NT2/D1 (cell line): Measurements from ENCODE around the gene IL16.

ENCODE experiments used
- DNase-seq: peaks from one replicate; pipeline ENCODE4 v3.0.0-alpha.2; 2011; ENCODE audit warnings: low read depth, low spot score
- H3K27me3 ChIP-seq: 2 replicates; pipeline ENCODE4 v1.6.0; 2011; ENCODE audit warnings: mild to moderate bottlenecking; ENCODE audit not compliant: insufficient read length, insufficient read depth
- H3K36me3 ChIP-seq: 2 replicates; pipeline ENCODE4 v1.6.1; 2011; ENCODE audit warnings: mild to moderate bottlenecking, low read length, mixed read lengths; ENCODE audit not compliant: insufficient read depth, insufficient read length
- H3K4me1 ChIP-seq: 2 replicates; pipeline ENCODE4 v1.5.1; 2011; ENCODE audit not compliant: insufficient read depth, insufficient read length
- H3K4me3 ChIP-seq: 2 replicates; pipeline ENCODE4 v1.5.1; 2011; ENCODE audit warnings: low read depth; ENCODE audit not compliant: insufficient read length
- H3K9ac ChIP-seq: 2 replicates; pipeline ENCODE4 v1.6.0; 2011; ENCODE audit warnings: low read depth; ENCODE audit not compliant: insufficient read length
- H3K9me3 ChIP-seq: 2 replicates; pipeline ENCODE4 v1.5.1; 2011; ENCODE audit warnings: mild to moderate bottlenecking, low read length; ENCODE audit not compliant: insufficient read depth
- SUZ12 ChIP-seq: IDR thresholded peaks from 2 replicates; pipeline ENCODE4 v1.6.1; 2011; ENCODE audit not compliant: insufficient read length, insufficient read depth; ENCODE audit errors: extremely low read depth
- YY1 ChIP-seq: IDR thresholded peaks from 2 replicates; pipeline ENCODE4 v1.6.1; 2011; ENCODE audit not compliant: insufficient read length, insufficient read depth
- ZNF274 ChIP-seq: IDR thresholded peaks from 2 replicates; pipeline ENCODE4 v1.6.1; 2011; ENCODE audit warnings: mild to moderate bottlenecking, low read depth, low read length

The IL16 gene

GRCh38 chr15:81211376-81211775 is 14.7 kb downstream of the IL16 start:
- TF ChIP-seq ZNF274, result no peak
- Histone ChIP-seq H3K4me1 (no peaks in the 10 kb centered on the region), H3K27me3 (no peaks in the 10 kb centered on the region)

GRCh38 chr15:81213982-81214381 is 17.3 kb downstream of the IL16 start:
- Histone ChIP-seq H3K36me3 (no peaks in the 10 kb centered on the region), H3K4me3 (no peak overlapping the region), H3K27me3 (no peaks in the 10 kb centered on the region), H3K9me3 (peaks cover 19% of the 10 kb centered on the region; the same call in 1 of the 2 replicates), H3K4me1 (no peaks in the 10 kb centered on the region), H3K9ac (no peak overlapping the region)
- DNase-seq, result no peak
- TF ChIP-seq SUZ12 (no peak), YY1 (no peak), ZNF274 (no peak)

More at GRCh38 chr15:81211376-81211775, 14.7 kb downstream of the IL16 start:
- no peaks in the 10 kb centered on the region for H3K36me3 ChIP-seq
- H3K9ac ChIP-seq, result no peak overlapping the region
- H3K9me3 ChIP-seq, result peaks cover 26% of the 10 kb centered on the region; the same call in 1 of the 2 replicates
- no peak overlapping the region for H3K4me3 ChIP-seq
- DNase-seq, result no peak

- Histone ChIP-seq H3K27me3 (no peaks in the 10 kb centered on the region), H3K36me3 (no peaks in the 10 kb centered on the region), H3K9me3 (peaks cover 19% of the 10 kb centered on the region; the same call in 1 of the 2 replicates), H3K4me3 (no peak overlapping the region), H3K4me1 (no peaks in the 10 kb centered on the region), H3K9ac (no peak overlapping the region)
- DNase-seq, result no peak
- TF ChIP-seq YY1 (no peak), SUZ12 (no peak), ZNF274 (no peak)
These were observed 18.9 kb downstream of the IL16 start for GRCh38 chr15:81215531-81215930.

GRCh38 chr15:81215983-81216382 is 19.3 kb downstream of the IL16 start:
- no peaks in the 10 kb centered on the region for H3K36me3 ChIP-seq
- no peak overlapping the region for H3K4me3 ChIP-seq
- H3K27me3 ChIP-seq, result no peaks in the 10 kb centered on the region
- no peak overlapping the region for H3K9ac ChIP-seq
- no peaks in the 10 kb centered on the region for H3K4me1 ChIP-seq
- DNase-seq, result no peak
- H3K9me3 ChIP-seq, result peaks cover 19% of the 10 kb centered on the region; the same call in 1 of the 2 replicates
- no peak for TF ChIP-seq SUZ12
- no peak for TF ChIP-seq YY1

- Histone ChIP-seq H3K4me3 (no peak overlapping the region), H3K27me3 (no peaks in the 10 kb centered on the region), H3K9me3 (peaks cover 19% of the 10 kb centered on the region; the same call in 1 of the 2 replicates), H3K9ac (no peak overlapping the region), H3K36me3 (no peaks in the 10 kb centered on the region), H3K4me1 (no peaks in the 10 kb centered on the region)
- DNase-seq, result no peak
- no peak for TF ChIP-seq SUZ12
- TF ChIP-seq YY1, result no peak
- TF ChIP-seq ZNF274, result no peak
These were observed 19.7 kb downstream of the IL16 start for GRCh38 chr15:81216422-81216821.

GRCh38 chr15:81221449-81221848 is 24.8 kb downstream of the IL16 start:
- H3K36me3 ChIP-seq, result no peaks in the 10 kb centered on the region
- no peaks in the 10 kb centered on the region for H3K9me3 ChIP-seq
- no peak overlapping the region for H3K4me3 ChIP-seq
- no peak for TF ChIP-seq SUZ12
- no peak for TF ChIP-seq YY1
- TF ChIP-seq ZNF274, result no peak
- no peak for DNase-seq
- H3K9ac ChIP-seq, result no peak overlapping the region
- peaks cover 3% of the 10 kb centered on the region for H3K27me3 ChIP-seq
- no peaks in the 10 kb centered on the region for H3K4me1 ChIP-seq

DNA sequence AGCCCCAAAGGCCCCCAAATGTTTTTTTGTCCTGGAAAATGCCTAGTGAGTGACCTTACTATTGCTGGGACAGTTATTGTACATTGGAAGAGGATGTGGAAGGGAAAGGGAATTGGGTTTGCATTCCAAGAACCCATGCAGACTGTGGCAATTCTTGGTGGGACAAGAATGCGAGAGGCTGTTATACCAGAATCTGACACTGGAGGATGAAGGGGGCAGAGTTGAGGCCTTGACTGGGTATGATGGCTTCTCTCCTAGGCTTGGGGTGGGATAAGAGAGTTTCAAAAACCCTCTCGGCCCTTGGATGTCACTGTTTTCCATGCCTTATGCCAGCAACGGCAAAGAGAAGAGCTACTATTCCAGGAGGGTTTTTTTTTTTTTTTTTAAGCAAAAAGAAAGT is 25.3 kb downstream of the IL16 start:
- H3K4me1 ChIP-seq, result no peaks in the 10 kb centered on the region
- H3K27me3 ChIP-seq, result peaks cover 3% of the 10 kb centered on the region
- TF ChIP-seq YY1 (no peak), SUZ12 (no peak), ZNF274 (no peak)
- H3K36me3 ChIP-seq, result no peaks in the 10 kb centered on the region
- no peak for DNase-seq
- no peak overlapping the region for H3K4me3 ChIP-seq
- H3K9ac ChIP-seq, result no peak overlapping the region
- no peaks in the 10 kb centered on the region for H3K9me3 ChIP-seq
